Measurements from ENCODE around the gene DOCK4.

Gene DOCK4

GRCh38 chr7:111980725-111981124, 225.5 kb downstream of the DOCK4 start:
- Histone ChIP-seq H3K9me3 (ENCODE audit: control insufficient read depth, insufficient read depth, low read length) (no peaks in the 10 kb centered on the region), H3K36me3 (ENCODE audit: insufficient read depth, low read length) (no peaks in the 10 kb centered on the region; the same call in 1 of the 2 replicates), H3K9ac (ENCODE audit: low read depth, low read length) (no peak overlapping the region), H3K4me1 (ENCODE audit: insufficient read depth, low read length) (no peaks in the 10 kb centered on the region)

- Histone ChIP-seq H3K9me3 (ENCODE audit: control insufficient read depth, insufficient read depth, low read length) (no peaks in the 10 kb centered on the region), H3K4me1 (ENCODE audit: insufficient read depth, low read length) (no peaks in the 10 kb centered on the region), H3K9ac (ENCODE audit: low read depth, low read length) (no peak overlapping the region), H3K36me3 (ENCODE audit: insufficient read depth, low read length) (no peaks in the 10 kb centered on the region; the same call in 1 of the 2 replicates)
Measured at GRCh38 chr7:111975346-111975745, 230.9 kb downstream of the DOCK4 start.

- no peaks in the 10 kb centered on the region for H3K9me3 ChIP-seq (ENCODE audit: control insufficient read depth, insufficient read depth, low read length)
- H3K36me3 ChIP-seq (ENCODE audit: insufficient read depth, low read length) = no peaks in the 10 kb centered on the region
- H3K9ac ChIP-seq (ENCODE audit: low read depth, low read length) = no peak overlapping the region
- peaks cover 8% of the 10 kb centered on the region for H3K4me1 ChIP-seq (ENCODE audit: insufficient read depth, low read length)
Measured at GRCh38 chr7:111960984-111961383, 245.2 kb downstream of the DOCK4 start.

GRCh38 chr7:111958896-111959295, 247.3 kb downstream of the DOCK4 start:
- Histone ChIP-seq H3K36me3 (ENCODE audit: insufficient read depth, low read length) (no peaks in the 10 kb centered on the region), H3K4me1 (ENCODE audit: insufficient read depth, low read length) (peaks cover 12% of the 10 kb centered on the region), H3K9me3 (ENCODE audit: control insufficient read depth, insufficient read depth, low read length) (no peaks in the 10 kb centered on the region), H3K9ac (ENCODE audit: low read depth, low read length) (no peak overlapping the region)

GRCh38 chr7:111958431-111958830, 247.8 kb downstream of the DOCK4 start:
- no peaks in the 10 kb centered on the region for H3K9me3 ChIP-seq (ENCODE audit: control insufficient read depth, insufficient read depth, low read length)
- no peak overlapping the region for H3K9ac ChIP-seq (ENCODE audit: low read depth, low read length)
- peaks cover 16% of the 10 kb centered on the region for H3K4me1 ChIP-seq (ENCODE audit: insufficient read depth, low read length)
- no peaks in the 10 kb centered on the region for H3K36me3 ChIP-seq (ENCODE audit: insufficient read depth, low read length)

GRCh38 chr7:111955616-111956015, 250.6 kb downstream of the DOCK4 start:
- H3K9me3 ChIP-seq (ENCODE audit: control insufficient read depth, insufficient read depth, low read length) = no peaks in the 10 kb centered on the region
- H3K4me1 ChIP-seq (ENCODE audit: insufficient read depth, low read length) = peaks cover 20% of the 10 kb centered on the region
- no peak overlapping the region for H3K9ac ChIP-seq (ENCODE audit: low read depth, low read length)
- H3K36me3 ChIP-seq (ENCODE audit: insufficient read depth, low read length) = no peaks in the 10 kb centered on the region

- H3K9me3 ChIP-seq (ENCODE audit: control insufficient read depth, insufficient read depth, low read length) = no peaks in the 10 kb centered on the region
- H3K4me1 ChIP-seq (ENCODE audit: insufficient read depth, low read length) = peaks cover 20% of the 10 kb centered on the region
- no peak overlapping the region for H3K9ac ChIP-seq (ENCODE audit: low read depth, low read length)
- H3K36me3 ChIP-seq (ENCODE audit: insufficient read depth, low read length) = no peaks in the 10 kb centered on the region
Measured at GRCh38 chr7:111954474-111955381, 251.5 kb downstream of the DOCK4 start.

GRCh38 chr7:111954056-111954455, 252.1 kb downstream of the DOCK4 start:
- H3K4me1 ChIP-seq (ENCODE audit: insufficient read depth, low read length) = peaks cover 20% of the 10 kb centered on the region
- H3K36me3 ChIP-seq (ENCODE audit: insufficient read depth, low read length) = no peaks in the 10 kb centered on the region
- H3K9ac ChIP-seq (ENCODE audit: low read depth, low read length) = no peak overlapping the region

GRCh38 chr7:111953611-111954010, 252.6 kb downstream of the DOCK4 start:
- no peaks in the 10 kb centered on the region for H3K9me3 ChIP-seq (ENCODE audit: control insufficient read depth, insufficient read depth, low read length)
- H3K4me1 ChIP-seq (ENCODE audit: insufficient read depth, low read length) = peaks cover 20% of the 10 kb centered on the region
- no peak overlapping the region for H3K9ac ChIP-seq (ENCODE audit: low read depth, low read length)
- no peaks in the 10 kb centered on the region for H3K36me3 ChIP-seq (ENCODE audit: insufficient read depth, low read length)

More at GRCh38 chr7:111954056-111954455, 252.1 kb downstream of the DOCK4 start:
- H3K9me3 ChIP-seq (ENCODE audit: control insufficient read depth, insufficient read depth, low read length) = no peaks in the 10 kb centered on the region

- H3K4me1 ChIP-seq (ENCODE audit: insufficient read depth, low read length) = peaks cover 15% of the 10 kb centered on the region
- no peak overlapping the region for H3K9ac ChIP-seq (ENCODE audit: low read depth, low read length)
- no peaks in the 10 kb centered on the region for H3K36me3 ChIP-seq (ENCODE audit: insufficient read depth, low read length)
- no peaks in the 10 kb centered on the region for H3K9me3 ChIP-seq (ENCODE audit: control insufficient read depth, insufficient read depth, low read length)
Measured at GRCh38 chr7:111952783-111953182, 253.4 kb downstream of the DOCK4 start.

- Histone ChIP-seq H3K36me3 (ENCODE audit: insufficient read depth, low read length) (no peaks in the 10 kb centered on the region), H3K4me1 (ENCODE audit: insufficient read depth, low read length) (peaks cover 15% of the 10 kb centered on the region), H3K9me3 (ENCODE audit: control insufficient read depth, insufficient read depth, low read length) (no peaks in the 10 kb centered on the region), H3K9ac (ENCODE audit: low read depth, low read length) (no peak overlapping the region)
Measured at GRCh38 chr7:111951052-111951451, 255.1 kb downstream of the DOCK4 start.

GRCh38 chr7:111942450-111943081, 263.6 kb downstream of the DOCK4 start:
- H3K9me3 ChIP-seq (ENCODE audit: control insufficient read depth, insufficient read depth, low read length) = peaks cover 28% of the 10 kb centered on the region
- no peaks in the 10 kb centered on the region for H3K4me1 ChIP-seq (ENCODE audit: insufficient read depth, low read length)
- no peak overlapping the region for H3K9ac ChIP-seq (ENCODE audit: low read depth, low read length)
- H3K36me3 ChIP-seq (ENCODE audit: insufficient read depth, low read length) = peaks cover 12% of the 10 kb centered on the region

- Histone ChIP-seq H3K9ac (ENCODE audit: low read depth, low read length) (no peak overlapping the region), H3K4me1 (ENCODE audit: insufficient read depth, low read length) (no peaks in the 10 kb centered on the region; the same call in 1 of the 2 replicates), H3K9me3 (ENCODE audit: control insufficient read depth, insufficient read depth, low read length) (peaks cover 9% of the 10 kb centered on the region), H3K36me3 (ENCODE audit: insufficient read depth, low read length) (peaks cover 6% of the 10 kb centered on the region)
Measured at GRCh38 chr7:111937163-111937562, 269.0 kb downstream of the DOCK4 start.

- Histone ChIP-seq H3K9ac (ENCODE audit: low read depth, low read length) (no peak overlapping the region), H3K36me3 (ENCODE audit: insufficient read depth, low read length) (no peaks in the 10 kb centered on the region), H3K4me1 (ENCODE audit: insufficient read depth, low read length) (peaks cover 27% of the 10 kb centered on the region), H3K9me3 (ENCODE audit: control insufficient read depth, insufficient read depth, low read length) (no peaks in the 10 kb centered on the region)
Measured at GRCh38 chr7:111933609-111934008, 272.6 kb downstream of the DOCK4 start.

- Histone ChIP-seq H3K9me3 (ENCODE audit: control insufficient read depth, insufficient read depth, low read length) (no peaks in the 10 kb centered on the region), H3K9ac (ENCODE audit: low read depth, low read length) (no peak overlapping the region), H3K4me1 (ENCODE audit: insufficient read depth, low read length) (peaks cover 36% of the 10 kb centered on the region), H3K36me3 (ENCODE audit: insufficient read depth, low read length) (no peaks in the 10 kb centered on the region)
Measured at GRCh38 chr7:111931958-111932357, 274.2 kb downstream of the DOCK4 start.

Measured in ES-I3 (cell line).